Cardiac fibroblast (primary cell): ENCODE data around the gene PHACTR3.

Source experiments
- DNase-seq, 2 donors: peaks; one replicate each; pipeline versions ENCODE4 v3.0.0 to v3.0.0-alpha.2; 2010; ENCODE audit warnings: low read depth in 2 of 2
- H3K4me3 ChIP-seq, 2 donors: replicated peaks in 1 of 2; 1 replicate in 1 of 2; 2 replicates in 1 of 2; pipeline ENCODE4 v1.5.1; 2011; ENCODE audit warnings: low read depth in 2 of 2, low read length in 2 of 2, mild to moderate bottlenecking in 2 of 2, moderate library complexity in 1 of 2
- CTCF ChIP-seq: IDR thresholded peaks from one replicate; pipeline ENCODE4 v1.5.1; 2011; ENCODE audit warnings: low read depth, mild to moderate bottlenecking, low read length, inconsistent platforms

PHACTR3 gene

GRCh38 chr20:59804347-59804746 is 200.0 kb downstream of the PHACTR3 start:
- DNase-seq = no peak
- no peak for TF ChIP-seq CTCF

GRCh38 chr20:59804871-59805665 is 200.7 kb downstream of the PHACTR3 start:
- TF ChIP-seq CTCF = no peak

More at GRCh38 chr20:59804347-59804746, 200.0 kb downstream of the PHACTR3 start:
- no peak overlapping the region for H3K4me3 ChIP-seq

GRCh38 chr20:59805786-59806577 is 201.6 kb downstream of the PHACTR3 start:
- no peak for TF ChIP-seq CTCF
- no peak for DNase-seq
- H3K4me3 ChIP-seq = no peak overlapping the region

More at GRCh38 chr20:59804871-59805665, 200.7 kb downstream of the PHACTR3 start:
- no peak for DNase-seq
- no peak overlapping the region for H3K4me3 ChIP-seq

GRCh38 chr20:59806578-59806975 is 202.2 kb downstream of the PHACTR3 start:
- TF ChIP-seq CTCF = no peak
- no peak overlapping the region for H3K4me3 ChIP-seq
- DNase-seq = no peak

GRCh38 chr20:59807909-59808728 is 203.8 kb downstream of the PHACTR3 start:
- DNase-seq = no peak
- TF ChIP-seq CTCF = no peak
- H3K4me3 ChIP-seq = no peak overlapping the region

GRCh38 chr20:59808729-59809381 is 204.5 kb downstream of the PHACTR3 start:
- H3K4me3 ChIP-seq = no peak overlapping the region
- TF ChIP-seq CTCF = no peak
- no peak for DNase-seq
